ENCODE results near the gene CORT. TPM values are rescaled to one million over a fixed set of nuclear protein-coding genes. Genes with fewer than 3 reads are reported as not detected.
"Not testable (repeated sequence)": the region's sequence is repeated elsewhere in the genome, so short reads cannot be mapped to it uniquely, and the experiment has no call there.

Gene CORT
- total RNA-seq, 1 experiment from 2014 or later, result 1.6 TPM

- H3K4me2 ChIP-seq, result peak overlapping the region; percentile 84; the same call in 1 of the 2 replicates
These were observed 23.4 kb downstream of the CORT start for GRCh38 chr1:10473145-10473765.

GRCh38 chr1:10474309-10474612 is 24.4 kb downstream of the CORT start:
- H3K27ac ChIP-seq; BruUV-seq (replicated peaks); DNase-seq; H3K9me3 ChIP-seq (ENCODE audit: insufficient read depth, low read depth); H3K36me3 ChIP-seq (ENCODE audit: low read depth); POLR2A ChIA-PET (ENCODE audit: unreplicated experiment); H3K27me3 ChIP-seq (ENCODE audit: insufficient read depth, low read depth); H3K9me2 ChIP-seq (ENCODE audit: insufficient read depth); H4K20me1 ChIP-seq (ENCODE audit: insufficient read depth): not testable (repeated sequence)
- peaks cover 12% of the 10 kb centered on the region; the same call in 1 of the 2 replicates for H3F3A ChIP-seq (ENCODE audit: insufficient read depth, low read depth)
- H3K4me1 ChIP-seq (replicated peaks; ENCODE audit: insufficient read depth), result peaks cover 19% of the 10 kb centered on the region
- intact Hi-C loops (cut with micrococcal nuclease; ENCODE audit: unreplicated experiment), result loop anchor here (2.0 kb wide), 1 partner anchor 43 kb away; the partner anchor contains the start of gene CENPS
- peak overlapping the region; percentile 80; the same call in 1 of the 2 replicates for H3K4me3 ChIP-seq
- peak overlapping the region; percentile 78 for H3K4me2 ChIP-seq
- H3K79me2 ChIP-seq (ENCODE audit: low read depth), result peaks cover 51% of the 10 kb centered on the region
- CTCF ChIA-PET, result interaction anchor here (0.5 kb wide), 1 partner anchor 463 kb away, joined by 8 read pairs; no protein-coding TSS in a partner anchor
- peak overlapping the region; percentile 47 for H2AFZ ChIP-seq

More at GRCh38 chr1:10473145-10473765, 23.4 kb downstream of the CORT start:
- intact Hi-C loops (cut with micrococcal nuclease; ENCODE audit: unreplicated experiment), result no loop called here
- peaks cover 19% of the 10 kb centered on the region for H3K4me1 ChIP-seq (replicated peaks; ENCODE audit: insufficient read depth)
- H3K9me3 ChIP-seq (ENCODE audit: insufficient read depth, low read depth), result no peaks in the 10 kb centered on the region
- TF ChIP-seq EZH2 (IDR thresholded peaks at IDR 0.05; ENCODE audit: low read depth) (no peak), CTCF (conservative IDR thresholded peaks at IDR 0.05) (no peak)
- no peak overlapping the region; the same call in 1 of the 2 replicates for H2AFZ ChIP-seq
- no peak for DNase-seq
- H3K4me3 ChIP-seq, result 0 out of 2 replicates have a peak overlapping the region, but pooled peaks have one; percentile 64
- H3K27ac ChIP-seq, result no peak overlapping the region
- no peaks in the 10 kb centered on the region for H3K36me3 ChIP-seq (ENCODE audit: low read depth)
- peaks cover 12% of the 10 kb centered on the region; the same call in 1 of the 2 replicates for H3F3A ChIP-seq (ENCODE audit: insufficient read depth, low read depth)
- H3K27me3 ChIP-seq (ENCODE audit: insufficient read depth, low read depth), result no peaks in the 10 kb centered on the region
- ChIA-PET CTCF (interaction anchor here (0.5 to 0.6 kb wide), 2 partner anchors 44 to 1173 kb away, joined by 3 to 12 read pairs; no protein-coding TSS in a partner anchor), POLR2A (ENCODE audit: unreplicated experiment) (interaction anchor here (0.7 kb wide), 1 partner anchor 261 kb away, joined by 5 read pairs; no protein-coding TSS in a partner anchor)
- peaks cover 4% of the 10 kb centered on the region; the same call in 1 of the 2 replicates for H4K20me1 ChIP-seq (ENCODE audit: insufficient read depth)
- BruUV-seq (replicated peaks), result no TSS peak
- no peaks in the 10 kb centered on the region for H3K9me2 ChIP-seq (ENCODE audit: insufficient read depth)
- peaks cover 44% of the 10 kb centered on the region for H3K79me2 ChIP-seq (ENCODE audit: low read depth)

GRCh38 chr1:10474613-10475507 is 25.0 kb downstream of the CORT start, which contains the start of gene PEX14:
Gene PEX14 (plus strand): TSS chr1:10474950. CDS start chr1:10474967, 17 bp downstream.
- Histone ChIP-seq H3K79me2 (ENCODE audit: low read depth) (peaks cover 56% of the 10 kb centered on the region), H3K36me3 (ENCODE audit: low read depth) (no peaks in the 10 kb centered on the region), H3K4me3 (peak within 1 kb of the TSS; percentile 80), H3K9me3 (ENCODE audit: insufficient read depth, low read depth) (no peaks in the 10 kb centered on the region), H3F3A (ENCODE audit: insufficient read depth, low read depth) (peaks cover 12% of the 10 kb centered on the region; the same call in 1 of the 2 replicates), H3K4me1 (replicated peaks; ENCODE audit: insufficient read depth) (peaks cover 19% of the 10 kb centered on the region), H4K20me1 (ENCODE audit: insufficient read depth) (peaks cover 4% of the 10 kb centered on the region; the same call in 1 of the 2 replicates), H3K9me2 (ENCODE audit: insufficient read depth) (no peaks in the 10 kb centered on the region), H3K4me2 (peak within 1 kb of the TSS; percentile 78), H3K27ac (peak within 1 kb of the TSS; percentile 24; the same call in 1 of the 2 replicates), H3K27me3 (ENCODE audit: insufficient read depth, low read depth) (no peaks in the 10 kb centered on the region), H2AFZ (peak within 1 kb of the TSS; percentile 47)
- ChIA-PET CTCF (no interaction called here), POLR2A (ENCODE audit: unreplicated experiment) (no interaction called here)
- TF ChIP-seq CTCF (conservative IDR thresholded peaks at IDR 0.05) (no peak), EZH2 (IDR thresholded peaks at IDR 0.05; ENCODE audit: low read depth) (no peak)
- DNase-seq, result peak; percentile 72 to 85
- intact Hi-C loops (cut with micrococcal nuclease; ENCODE audit: unreplicated experiment), result loop anchor here (2.0 kb wide), 1 partner anchor 44 kb away; the partner anchor contains the start of gene CENPS
- BruUV-seq (replicated peaks), result no TSS peak

Measured in PC-9 (cell line).